IMR-90 (cell line): ENCODE results near the gene OR13J1. TPM values are rescaled to one million over a fixed set of nuclear protein-coding genes. Genes with fewer than 3 reads are reported as not detected.

Experiments used
- ATAC-seq: fragments of 200-7000 bp; cut with Tn5 transposase; 2 replicates; pipeline ENCODE4 v1.9.1; 2020; ENCODE audit warnings: low read depth, mild to moderate bottlenecking, moderate library complexity
- BruUV-seq: library from RNA; stranded (reverse); fragments of 400-500 nt; replicated peaks from 2 replicates; lab custom pipeline; 2021; lab: Mats Ljungman, UMichigan
- CTCF ChIA-PET: fragments of 300-600 bp; formaldehyde crosslinking; extraction: SDS; loops from one replicate; lab custom pipeline; 2021; ENCODE audit warnings: antibody characterized with exemption; lab: Yijun Ruan, JAX
- POLR2A ChIA-PET: fragments of 300-600 bp; sonication (Branson Sonifier 250); formaldehyde crosslinking; loops from one replicate; lab custom pipeline; 2022; ENCODE audit warnings: antibody characterized with exemption; ENCODE audit not compliant: unreplicated experiment; lab: Charles Lee
- DNase-seq: peaks from one replicate; pipeline ENCODE4 v3.0.0; 2013
- H2AFZ ChIP-seq: replicated peaks from 2 replicates; pipeline ENCODE3; 2013; ENCODE audit warnings: low read length, mild to moderate bottlenecking; ENCODE audit not compliant: poor library complexity
- H2AK5ac ChIP-seq: 2 replicates; pipeline ENCODE4 v1.6.1; 2013; ENCODE audit warnings: low read depth, low read length, inconsistent platforms
- H2AK9ac ChIP-seq: replicated peaks from 2 replicates; pipeline ENCODE3; 2013; ENCODE audit warnings: mild to moderate bottlenecking, low read depth, low read length, moderate library complexity; ENCODE audit not compliant: poor library complexity
- H2BK120ac ChIP-seq: 2 replicates; pipeline ENCODE4 v1.6.1; 2013; ENCODE audit warnings: low read depth, low read length, inconsistent platforms
- H2BK15ac ChIP-seq: 3 replicates; pipeline ENCODE4 v1.6.1; 2013; ENCODE audit warnings: low read depth, low read length, inconsistent platforms
- H2BK20ac ChIP-seq: 2 replicates; pipeline ENCODE4 v1.6.1; 2013; ENCODE audit warnings: low read depth, mild to moderate bottlenecking, inconsistent platforms, low read length, moderate library complexity
- H2BK5ac ChIP-seq: 2 replicates; pipeline ENCODE4 v1.6.1; 2013; ENCODE audit warnings: mild to moderate bottlenecking, low read depth, low read length, inconsistent platforms; ENCODE audit not compliant: poor library complexity, severe bottlenecking
- H3K14ac ChIP-seq: replicated peaks from 2 replicates; pipeline ENCODE4 v1.6.1; 2013; ENCODE audit warnings: low read depth, low read length, inconsistent platforms
- H3K18ac ChIP-seq: 2 replicates; pipeline ENCODE4 v1.6.1; 2013; ENCODE audit warnings: low read depth, low read length, control low read depth
- H3K23ac ChIP-seq: 2 replicates; pipeline ENCODE4 v1.6.1; 2013; ENCODE audit warnings: low read depth, low read length, inconsistent platforms
- H3K27ac ChIP-seq: 2 replicates; pipeline ENCODE4 v1.5.1; 2013; ENCODE audit warnings: mild to moderate bottlenecking, control low read depth, low read length; ENCODE audit not compliant: insufficient read depth
- H3K27me3 ChIP-seq: 2 replicates; pipeline ENCODE4 v1.6.1; 2013; ENCODE audit warnings: low read length; ENCODE audit not compliant: control insufficient read depth, insufficient read depth
- H3K36me3 ChIP-seq: 2 replicates; pipeline ENCODE4 v1.6.1; 2013; ENCODE audit warnings: low read length, mixed read lengths; ENCODE audit not compliant: control insufficient read depth, insufficient read depth
- H3K4ac ChIP-seq: 2 replicates; pipeline ENCODE4 v1.6.1; 2013; ENCODE audit warnings: low read depth, low read length, inconsistent platforms
- H3K4me1 ChIP-seq: 2 replicates; pipeline ENCODE4 v1.6.1; 2013; ENCODE audit warnings: low read length, mixed read lengths; ENCODE audit not compliant: control insufficient read depth, insufficient read depth
- H3K4me2 ChIP-seq: 2 replicates; pipeline ENCODE4 v1.6.1; 2013; ENCODE audit warnings: low read depth, mild to moderate bottlenecking, control low read depth, low read length, moderate library complexity
- H3K4me3 ChIP-seq: 2 replicates; pipeline ENCODE4 v1.5.1; 2013; ENCODE audit warnings: low read depth, mild to moderate bottlenecking, control low read depth, low read length, moderate library complexity; ENCODE audit not compliant: insufficient read depth
- H3K56ac ChIP-seq: 2 replicates; pipeline ENCODE4 v1.6.1; 2013; ENCODE audit warnings: low read length, inconsistent platforms; ENCODE audit not compliant: insufficient read depth; ENCODE audit errors: extremely low read depth
- H3K79me1 ChIP-seq, 2 experiments: 2 replicates each; pipeline ENCODE4 v1.6.1; 2013; ENCODE audit warnings: low read length in 2 of 2, inconsistent platforms in 1 of 2, low read depth in 1 of 2
- H3K9ac ChIP-seq: 2 replicates; pipeline ENCODE4 v1.6.1; 2013; ENCODE audit warnings: low read depth, low read length, control low read depth
- H3K9me1 ChIP-seq: 2 replicates; pipeline ENCODE4 v1.6.1; 2013; ENCODE audit warnings: low read length, inconsistent platforms; ENCODE audit not compliant: insufficient read depth
- H3K9me3 ChIP-seq: 2 replicates; pipeline ENCODE4 v1.6.1; 2013; ENCODE audit warnings: low read length; ENCODE audit not compliant: control insufficient read depth, insufficient read depth
- H4K20me1 ChIP-seq: 2 replicates; pipeline ENCODE4 v1.6.1; 2013; ENCODE audit warnings: low read length, inconsistent platforms; ENCODE audit not compliant: insufficient read depth
- H4K5ac ChIP-seq: 2 replicates; pipeline ENCODE4 v1.6.1; 2013; ENCODE audit warnings: mild to moderate bottlenecking, low read depth, low read length, control low read depth
- H4K8ac ChIP-seq, 2 experiments: 2 replicates each; pipeline ENCODE4 v1.6.1; 2013; ENCODE audit warnings: low read depth in 2 of 2, low read length in 2 of 2, control low read depth in 1 of 2, inconsistent platforms in 1 of 2
- H4K91ac ChIP-seq: 2 replicates; pipeline ENCODE4 v1.6.1; 2013; ENCODE audit warnings: low read depth, low read length, inconsistent platforms; ENCODE audit not compliant: insufficient read depth
- CEBPB ChIP-seq: IDR thresholded peaks from 2 replicates; pipeline ENCODE4 v1.6.1; 2012; ENCODE audit warnings: low read depth, low read length, improper control_type of control experiment
- CHD1 ChIP-seq: IDR thresholded peaks from 2 replicates; pipeline ENCODE4 v1.6.1; 2012; ENCODE audit warnings: low read depth, low read length, improper control_type of control experiment
- MAZ ChIP-seq: IDR thresholded peaks from 2 replicates; pipeline ENCODE4 v1.6.1; 2012; ENCODE audit warnings: low read depth, mild to moderate bottlenecking, low read length, improper control_type of control experiment, moderate library complexity, borderline replicate concordance
- POLR2A ChIP-seq: IDR thresholded peaks from 2 replicates; pipeline ENCODE4 v1.6.1; 2012; ENCODE audit warnings: mild to moderate bottlenecking, low read depth, low read length
- RFX5 ChIP-seq: IDR thresholded peaks from 2 replicates; pipeline ENCODE4 v1.8.0; 2012; ENCODE audit warnings: low read depth, mild to moderate bottlenecking, low read length, moderate library complexity
- dilution Hi-C: fragments of 300-500 bp; cut with HindIII; formaldehyde crosslinking; loops from one replicate; pipeline ENCODE4 v1.14.3; 2018; ENCODE audit warnings: low sequenced_read_pairs; ENCODE audit not compliant: unreplicated experiment
- in situ Hi-C: fragments of 300-500 bp; cut with MboI; formaldehyde crosslinking; loops from 3 replicates; pipeline ENCODE4 v1.14.3; 2019; ENCODE audit warnings: low sequenced_read_pairs, inconsistent platforms, mixed read lengths
- intact Hi-C: fragments of 100-400 bp; cut with micrococcal nuclease; formaldehyde crosslinking; loops from 2 replicates; pipeline ENCODE4 v1.10.0; 2022
- polyA plus RNA-seq, 3 experiments: library from polyadenylated mRNA; depleted of rRNA; stranded (reverse); fragments of >200 nt; gene quantifications; 2 replicates each; pipeline ENCODE4 v1.2.3, GENCODE V29; 2012; ENCODE audit warnings: low replicate concordance in 1 of 3
- total RNA-seq: library from RNA; depleted of rRNA; stranded (reverse); fragments of >200 nt; gene quantifications from 2 replicates; pipeline ENCODE4 v1.2.3, GENCODE V29; 2012; rRNA removed

The OR13J1 gene
- total and polyA plus RNA-seq, 2 of the 4 experiments (the other 2 are of a cell fraction), result not detected

GRCh38 chr9:35820076-35820475 lies 50.1 kb downstream of the OR13J1 start:
- Histone ChIP-seq H2BK15ac (no peak overlapping the region), H2AK5ac (no peak overlapping the region), H4K91ac (no peak overlapping the region), H3K4ac (no peak overlapping the region; the same call in 1 of the 2 replicates), H3K4me1 (peaks cover 2% of the 10 kb centered on the region; the same call in 1 of the 2 replicates), H3K23ac (no peak overlapping the region), H3K36me3 (no peaks in the 10 kb centered on the region), H2BK20ac (no peak overlapping the region), H3K18ac (no peak overlapping the region), H3K27me3 (peaks cover 6% of the 10 kb centered on the region; the same call in 1 of the 2 replicates), H3K9ac (no peak overlapping the region), H3K4me2 (no peak overlapping the region), H2BK5ac (no peak overlapping the region), H3K9me3 (no peaks in the 10 kb centered on the region), H2BK120ac (no peak overlapping the region), H2AFZ (peak overlapping the region; percentile 34), H3K9me1 (peaks cover 4% of the 10 kb centered on the region), H2AK9ac (no peak overlapping the region), H3K79me1 (no peaks in the 10 kb centered on the region), H4K5ac (no peak overlapping the region), H4K20me1 (peaks cover 4% of the 10 kb centered on the region), H3K4me3 (no peak overlapping the region), H4K8ac (no peak overlapping the region), H3K14ac (no peak overlapping the region), H3K27ac (no peak overlapping the region), H3K56ac (no peak overlapping the region)
- peak; percentile 77 for DNase-seq
- CTCF ChIA-PET, result interaction anchor here (1.3 kb wide), 1 partner anchor 62 kb away, joined by 3 read pairs; no protein-coding TSS in a partner anchor
- no TSS peak for BruUV-seq
- POLR2A ChIA-PET, result no interaction called here
- no peak for ATAC-seq
- in situ Hi-C loops (no loop called here), dilution Hi-C loops (no loop called here), intact Hi-C loops (loop anchor here (10.0 kb wide), 1 partner anchor 205 kb away; no protein-coding TSS in a partner anchor)
- TF ChIP-seq RFX5 (no peak), CEBPB (no peak), POLR2A (no peak), CHD1 (no peak), MAZ (no peak)

Other genes with a start within 250 kb of the OR13J1 start
- gene SIT1, start 219.5 kb downstream of the OR13J1 start, total RNA-seq, result not detected in 2 replicates
- not detected in 2 replicates for gene SIT1, start 219.5 kb downstream of the OR13J1 start, polyA plus RNA-seq (2012; rRNA removed)
- 13,690 and 21,707 TPM in 2 replicates for gene RMRP, start 212.4 kb downstream of the OR13J1 start, total RNA-seq
- 39.7 and 88.0 TPM in 2 replicates for gene RMRP, start 212.4 kb downstream of the OR13J1 start, polyA plus RNA-seq (2012; rRNA removed)
- 6.8 and 10.0 TPM in 2 replicates for gene CCDC107, start 212.1 kb downstream of the OR13J1 start, total RNA-seq
- gene CCDC107, start 212.1 kb downstream of the OR13J1 start, polyA plus RNA-seq (2012; rRNA removed), result 21.1 and 24.4 TPM in 2 replicates
- 0.56 and 2.5 TPM in 2 replicates for gene ARHGEF39, start 205.2 kb downstream of the OR13J1 start, total RNA-seq
- gene ARHGEF39, start 205.2 kb downstream of the OR13J1 start, polyA plus RNA-seq (2012; rRNA removed), result 2.1 and 2.8 TPM in 2 replicates
- 0.54 and 0.56 TPM in 2 replicates for gene CA9, start 196.5 kb downstream of the OR13J1 start, total RNA-seq
- gene CA9, start 196.5 kb downstream of the OR13J1 start, polyA plus RNA-seq (2012; rRNA removed), result 3.7 and 3.9 TPM in 2 replicates
- 960 and 1,994 TPM in 2 replicates for gene TPM2, start 180.5 kb downstream of the OR13J1 start, total RNA-seq
- 2,500 and 2,548 TPM in 2 replicates for gene TPM2, start 180.5 kb downstream of the OR13J1 start, polyA plus RNA-seq (2012; rRNA removed)
- 337 and 346 TPM in 2 replicates for gene TLN1, start 138.2 kb downstream of the OR13J1 start, total RNA-seq
- gene TLN1, start 138.2 kb downstream of the OR13J1 start, polyA plus RNA-seq (2012; rRNA removed), result 224 and 228 TPM in 2 replicates
- gene CREB3, start 137.7 kb downstream of the OR13J1 start, total RNA-seq, result 105 and 106 TPM in 2 replicates
- 54.9 and 60.7 TPM in 2 replicates for gene CREB3, start 137.7 kb downstream of the OR13J1 start, polyA plus RNA-seq (2012; rRNA removed)
- 14.2 and 18.1 TPM in 2 replicates for gene GBA2, start 121.2 kb downstream of the OR13J1 start, total RNA-seq
- 37.0 and 38.2 TPM in 2 replicates for gene GBA2, start 121.2 kb downstream of the OR13J1 start, polyA plus RNA-seq (2012; rRNA removed)
- gene RGP1, start 121.1 kb downstream of the OR13J1 start, total RNA-seq, result 10.2 and 10.8 TPM in 2 replicates
- gene RGP1, start 121.1 kb downstream of the OR13J1 start, polyA plus RNA-seq (2012; rRNA removed), result 13.5 and 14.3 TPM in 2 replicates
- not detected in 2 replicates for gene MSMP, start 116.1 kb downstream of the OR13J1 start, total RNA-seq
- gene MSMP, start 116.1 kb downstream of the OR13J1 start, polyA plus RNA-seq (2012; rRNA removed), result not detected in 2 replicates
- gene NPR2, start 78.8 kb downstream of the OR13J1 start, total RNA-seq, result 5.2 and 6.4 TPM in 2 replicates
- gene NPR2, start 78.8 kb downstream of the OR13J1 start, polyA plus RNA-seq (2012; rRNA removed), result 29.9 and 35.7 TPM in 2 replicates
- 0.28 and 0.72 TPM in 2 replicates for gene SPAG8, start 58.1 kb downstream of the OR13J1 start, total RNA-seq
- gene SPAG8, start 58.1 kb downstream of the OR13J1 start, polyA plus RNA-seq (2012; rRNA removed), result 0.62 and 0.84 TPM in 2 replicates
- 6.7 and 7.5 TPM in 2 replicates for gene HINT2, start 55.4 kb downstream of the OR13J1 start, total RNA-seq
- gene HINT2, start 55.4 kb downstream of the OR13J1 start, polyA plus RNA-seq (2012; rRNA removed), result 17.4 and 20.6 TPM in 2 replicates
- not detected in 2 replicates for gene FAM221B, start 41.7 kb downstream of the OR13J1 start, total RNA-seq
- not detected in 2 replicates for gene FAM221B, start 41.7 kb downstream of the OR13J1 start, polyA plus RNA-seq (2012; rRNA removed)
- gene TMEM8B, start 41.2 kb downstream of the OR13J1 start, total RNA-seq, result 0.56 and 0.72 TPM in 2 replicates
- 8.2 and 8.3 TPM in 2 replicates for gene TMEM8B, start 41.2 kb downstream of the OR13J1 start, polyA plus RNA-seq (2012; rRNA removed)
- 1.1 and 1.7 TPM in 2 replicates for gene HRCT1, start 35.8 kb upstream of the OR13J1 start, total RNA-seq
- 3.9 and 4.4 TPM in 2 replicates for gene HRCT1, start 35.8 kb upstream of the OR13J1 start, polyA plus RNA-seq (2012; rRNA removed)
- 0.18 and 0.28 TPM in 2 replicates for gene SPAAR, start 39.1 kb upstream of the OR13J1 start, total RNA-seq
- gene SPAAR, start 39.1 kb upstream of the OR13J1 start, polyA plus RNA-seq (2012; rRNA removed), result 0.24 and 0.32 TPM in 2 replicates
- gene OR2S2, start 87.8 kb upstream of the OR13J1 start, total RNA-seq, result 0.56 and 0.90 TPM in 2 replicates
- 0.20 and 0.46 TPM in 2 replicates for gene OR2S2, start 87.8 kb upstream of the OR13J1 start, polyA plus RNA-seq (2012; rRNA removed)
- 23.5 and 27.2 TPM in 2 replicates for gene RECK, start 166.5 kb upstream of the OR13J1 start, total RNA-seq
- gene RECK, start 166.5 kb upstream of the OR13J1 start, polyA plus RNA-seq (2012; rRNA removed), result 38.5 and 44.0 TPM in 2 replicates